Esophagus muscularis mucosa (tissue), 3 donors: ENCODE data around the gene ABCA2.

Experiments
- POLR2A ChIP-seq: fragments of 450-650 bp; IDR thresholded peaks from one replicate; pipeline ENCODE4 v1.6.1; 2017; ENCODE audit warnings: antibody characterized with exemption, moderate library complexity, mild to moderate bottlenecking, low read depth
- POLR2AphosphoS5 ChIP-seq, 2 donors: sonication (generic); formaldehyde crosslinking; IDR thresholded peaks; one replicate each; pipeline ENCODE4 v1.6.1; 2017; ENCODE audit warnings: antibody characterized with exemption in 2 of 2
- TF ChIP-seq, protein P1 (sequence below), 3 experiments: fragments of 200-600 bp in 2 of 3; fragments of 450-650 bp in 1 of 3; sonication (generic) in 2 of 3; IDR thresholded peaks; one replicate each; pipeline ENCODE4 v1.5.1; 2017 to 2019; ENCODE audit warnings: antibody characterized with exemption in 3 of 3, mild to moderate bottlenecking in 2 of 3, moderate library complexity in 1 of 3

DNA sequence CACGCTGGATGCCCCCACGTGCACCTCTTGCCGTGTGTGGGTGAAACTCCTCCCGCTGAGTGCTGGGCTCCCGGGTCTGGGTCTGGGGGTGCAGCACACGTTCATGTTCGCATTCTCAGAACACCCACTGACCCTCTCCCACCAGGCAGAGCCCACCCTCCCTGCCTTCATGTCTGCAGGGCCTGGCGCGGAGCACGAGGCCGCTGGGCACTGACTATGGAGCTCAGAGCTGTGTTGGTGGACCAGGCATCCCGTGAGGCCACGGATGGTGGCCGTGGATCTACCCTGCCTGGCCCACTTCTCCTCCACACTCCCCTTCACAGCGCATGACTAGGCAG is 67.1 kb downstream of the ABCA2 start:
- TF ChIP-seq, protein P1, sequence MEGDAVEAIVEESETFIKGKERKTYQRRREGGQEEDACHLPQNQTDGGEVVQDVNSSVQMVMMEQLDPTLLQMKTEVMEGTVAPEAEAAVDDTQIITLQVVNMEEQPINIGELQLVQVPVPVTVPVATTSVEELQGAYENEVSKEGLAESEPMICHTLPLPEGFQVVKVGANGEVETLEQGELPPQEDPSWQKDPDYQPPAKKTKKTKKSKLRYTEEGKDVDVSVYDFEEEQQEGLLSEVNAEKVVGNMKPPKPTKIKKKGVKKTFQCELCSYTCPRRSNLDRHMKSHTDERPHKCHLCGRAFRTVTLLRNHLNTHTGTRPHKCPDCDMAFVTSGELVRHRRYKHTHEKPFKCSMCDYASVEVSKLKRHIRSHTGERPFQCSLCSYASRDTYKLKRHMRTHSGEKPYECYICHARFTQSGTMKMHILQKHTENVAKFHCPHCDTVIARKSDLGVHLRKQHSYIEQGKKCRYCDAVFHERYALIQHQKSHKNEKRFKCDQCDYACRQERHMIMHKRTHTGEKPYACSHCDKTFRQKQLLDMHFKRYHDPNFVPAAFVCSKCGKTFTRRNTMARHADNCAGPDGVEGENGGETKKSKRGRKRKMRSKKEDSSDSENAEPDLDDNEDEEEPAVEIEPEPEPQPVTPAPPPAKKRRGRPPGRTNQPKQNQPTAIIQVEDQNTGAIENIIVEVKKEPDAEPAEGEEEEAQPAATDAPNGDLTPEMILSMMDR (IDR thresholded peaks at IDR 0.05) = no peak
- TF ChIP-seq POLR2A (no peak), POLR2AphosphoS5 (IDR thresholded peaks at IDR 0.05) (no peak)
